Measurements from ENCODE around the gene LGALS3BP.

GRCh38 chr17:78995022-78995760, 15.5 kb upstream of the LGALS3BP start:
- no peak for TF ChIP-seq POLR2A (IDR thresholded peaks at IDR 0.05; ENCODE audit: low read length)
- no peak for TF ChIP-seq GATA1 (IDR thresholded peaks at IDR 0.05; ENCODE audit: low read depth, low read length)

Data from erythroblast (primary cell).